Measurements from ENCODE around the gene C21orf58. TPM values are rescaled to one million over a fixed set of nuclear protein-coding genes. Genes with fewer than 3 reads are reported as not detected.

C21orf58 gene
- total RNA-seq, 1 experiment from 2014 or later: 35.1 TPM

DNA sequence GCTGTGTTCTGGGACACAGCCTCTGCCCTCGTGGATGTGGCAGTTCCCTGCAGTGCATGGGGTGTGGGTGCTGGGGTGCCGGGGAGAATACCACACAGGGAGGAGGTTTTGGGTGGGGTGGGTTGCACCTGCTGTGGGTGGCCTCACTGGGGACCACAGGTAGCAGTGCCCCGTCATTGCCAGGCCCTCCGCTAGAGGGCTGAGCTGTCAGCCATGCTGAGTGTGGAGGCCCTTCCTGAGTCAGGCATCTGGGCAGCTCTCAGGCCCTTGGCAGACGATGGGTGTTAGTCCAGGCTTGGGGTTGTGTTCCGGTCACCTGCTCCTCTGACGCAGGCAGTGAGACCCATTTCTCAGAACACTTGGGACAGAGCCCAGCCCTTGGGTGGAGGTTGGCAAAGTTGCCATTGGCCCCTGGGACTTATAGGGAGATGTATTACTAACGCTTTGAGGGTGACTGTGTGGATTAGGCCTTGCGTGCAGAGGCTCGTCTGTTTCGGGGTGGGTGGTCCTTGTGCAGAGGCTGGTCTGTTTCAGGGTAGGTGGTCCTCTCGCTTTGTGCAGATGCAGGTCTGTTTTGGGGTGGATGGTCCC lies 24.2 kb upstream of the C21orf58 start:
- Mint-ChIP-seq H3K9me3 (no peaks in the 10 kb centered on the region), H3K27ac (no peak overlapping the region), H3K4me3 (no peak overlapping the region), H3K4me1 (no peaks in the 10 kb centered on the region), H3K27me3 (ENCODE audit: low read depth) (no peaks in the 10 kb centered on the region), H3K36me3 (peaks cover 57% of the 10 kb centered on the region)
- ATAC-seq (no peak; the same call in 1 of the 2 replicates), DNase-seq (ENCODE audit: low spot score) (peak; percentile 39)
- ChIA-PET POLR2A (no interaction called here), CTCF (interaction anchor here (0.9 kb wide), 1 partner anchor 292 kb away, joined by 4 read pairs; no protein-coding TSS in a partner anchor)
- TF ChIP-seq ZNF416 (CRISPR knock-in tag; IDR thresholded peaks at IDR 0.05): no peak
- TF ChIP-seq, protein P1, sequence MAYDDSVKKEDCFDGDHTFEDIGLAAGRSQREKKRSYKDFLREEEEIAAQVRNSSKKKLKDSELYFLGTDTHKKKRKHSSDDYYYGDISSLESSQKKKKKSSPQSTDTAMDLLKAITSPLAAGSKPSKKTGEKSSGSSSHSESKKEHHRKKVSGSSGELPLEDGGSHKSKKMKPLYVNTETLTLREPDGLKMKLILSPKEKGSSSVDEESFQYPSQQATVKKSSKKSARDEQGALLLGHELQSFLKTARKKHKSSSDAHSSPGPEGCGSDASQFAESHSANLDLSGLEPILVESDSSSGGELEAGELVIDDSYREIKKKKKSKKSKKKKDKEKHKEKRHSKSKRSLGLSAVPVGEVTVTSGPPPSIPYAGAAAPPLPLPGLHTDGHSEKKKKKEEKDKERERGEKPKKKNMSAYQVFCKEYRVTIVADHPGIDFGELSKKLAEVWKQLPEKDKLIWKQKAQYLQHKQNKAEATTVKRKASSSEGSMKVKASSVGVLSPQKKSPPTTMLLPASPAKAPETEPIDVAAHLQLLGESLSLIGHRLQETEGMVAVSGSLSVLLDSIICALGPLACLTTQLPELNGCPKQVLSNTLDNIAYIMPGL (CRISPR knock-in tag; IDR thresholded peaks at IDR 0.05): no peak
- TF ChIP-seq RELA (CRISPR knock-in tag; IDR thresholded peaks at IDR 0.05; ENCODE audit: borderline replicate concordance): no peak
- no peak for TF ChIP-seq FOXP1 (CRISPR knock-in tag; IDR thresholded peaks at IDR 0.05; ENCODE audit: borderline replicate concordance)
- TF ChIP-seq, protein P2, sequence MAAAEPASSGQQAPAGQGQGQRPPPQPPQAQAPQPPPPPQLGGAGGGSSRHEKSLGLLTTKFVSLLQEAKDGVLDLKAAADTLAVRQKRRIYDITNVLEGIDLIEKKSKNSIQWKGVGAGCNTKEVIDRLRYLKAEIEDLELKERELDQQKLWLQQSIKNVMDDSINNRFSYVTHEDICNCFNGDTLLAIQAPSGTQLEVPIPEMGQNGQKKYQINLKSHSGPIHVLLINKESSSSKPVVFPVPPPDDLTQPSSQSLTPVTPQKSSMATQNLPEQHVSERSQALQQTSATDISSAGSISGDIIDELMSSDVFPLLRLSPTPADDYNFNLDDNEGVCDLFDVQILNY (CRISPR knock-in tag; IDR thresholded peaks at IDR 0.05): no peak
- no peak for TF ChIP-seq NR1H2 (CRISPR knock-in tag; IDR thresholded peaks at IDR 0.05)
- TF ChIP-seq, protein P3, sequence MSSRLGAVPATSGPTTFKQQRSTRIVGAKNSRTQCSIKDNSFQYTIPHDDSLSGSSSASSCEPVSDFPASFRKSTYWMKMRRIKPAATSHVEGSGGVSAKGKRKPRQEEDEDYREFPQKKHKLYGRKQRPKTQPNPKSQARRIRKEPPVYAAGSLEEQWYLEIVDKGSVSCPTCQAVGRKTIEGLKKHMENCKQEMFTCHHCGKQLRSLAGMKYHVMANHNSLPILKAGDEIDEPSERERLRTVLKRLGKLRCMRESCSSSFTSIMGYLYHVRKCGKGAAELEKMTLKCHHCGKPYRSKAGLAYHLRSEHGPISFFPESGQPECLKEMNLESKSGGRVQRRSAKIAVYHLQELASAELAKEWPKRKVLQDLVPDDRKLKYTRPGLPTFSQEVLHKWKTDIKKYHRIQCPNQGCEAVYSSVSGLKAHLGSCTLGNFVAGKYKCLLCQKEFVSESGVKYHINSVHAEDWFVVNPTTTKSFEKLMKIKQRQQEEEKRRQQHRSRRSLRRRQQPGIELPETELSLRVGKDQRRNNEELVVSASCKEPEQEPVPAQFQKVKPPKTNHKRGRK (CRISPR knock-in tag; IDR thresholded peaks at IDR 0.05; ENCODE audit: borderline replicate concordance): no peak
- TF ChIP-seq, protein P4, sequence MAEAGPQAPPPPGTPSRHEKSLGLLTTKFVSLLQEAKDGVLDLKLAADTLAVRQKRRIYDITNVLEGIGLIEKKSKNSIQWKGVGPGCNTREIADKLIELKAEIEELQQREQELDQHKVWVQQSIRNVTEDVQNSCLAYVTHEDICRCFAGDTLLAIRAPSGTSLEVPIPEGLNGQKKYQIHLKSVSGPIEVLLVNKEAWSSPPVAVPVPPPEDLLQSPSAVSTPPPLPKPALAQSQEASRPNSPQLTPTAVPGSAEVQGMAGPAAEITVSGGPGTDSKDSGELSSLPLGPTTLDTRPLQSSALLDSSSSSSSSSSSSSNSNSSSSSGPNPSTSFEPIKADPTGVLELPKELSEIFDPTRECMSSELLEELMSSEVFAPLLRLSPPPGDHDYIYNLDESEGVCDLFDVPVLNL (CRISPR knock-in tag; IDR thresholded peaks at IDR 0.05; ENCODE audit: borderline replicate concordance, low read depth): no peak
- TF ChIP-seq, protein P5, sequence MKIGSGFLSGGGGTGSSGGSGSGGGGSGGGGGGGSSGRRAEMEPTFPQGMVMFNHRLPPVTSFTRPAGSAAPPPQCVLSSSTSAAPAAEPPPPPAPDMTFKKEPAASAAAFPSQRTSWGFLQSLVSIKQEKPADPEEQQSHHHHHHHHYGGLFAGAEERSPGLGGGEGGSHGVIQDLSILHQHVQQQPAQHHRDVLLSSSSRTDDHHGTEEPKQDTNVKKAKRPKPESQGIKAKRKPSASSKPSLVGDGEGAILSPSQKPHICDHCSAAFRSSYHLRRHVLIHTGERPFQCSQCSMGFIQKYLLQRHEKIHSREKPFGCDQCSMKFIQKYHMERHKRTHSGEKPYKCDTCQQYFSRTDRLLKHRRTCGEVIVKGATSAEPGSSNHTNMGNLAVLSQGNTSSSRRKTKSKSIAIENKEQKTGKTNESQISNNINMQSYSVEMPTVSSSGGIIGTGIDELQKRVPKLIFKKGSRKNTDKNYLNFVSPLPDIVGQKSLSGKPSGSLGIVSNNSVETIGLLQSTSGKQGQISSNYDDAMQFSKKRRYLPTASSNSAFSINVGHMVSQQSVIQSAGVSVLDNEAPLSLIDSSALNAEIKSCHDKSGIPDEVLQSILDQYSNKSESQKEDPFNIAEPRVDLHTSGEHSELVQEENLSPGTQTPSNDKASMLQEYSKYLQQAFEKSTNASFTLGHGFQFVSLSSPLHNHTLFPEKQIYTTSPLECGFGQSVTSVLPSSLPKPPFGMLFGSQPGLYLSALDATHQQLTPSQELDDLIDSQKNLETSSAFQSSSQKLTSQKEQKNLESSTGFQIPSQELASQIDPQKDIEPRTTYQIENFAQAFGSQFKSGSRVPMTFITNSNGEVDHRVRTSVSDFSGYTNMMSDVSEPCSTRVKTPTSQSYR (CRISPR knock-in tag; IDR thresholded peaks at IDR 0.05): no peak
- TF ChIP-seq, protein P6, sequence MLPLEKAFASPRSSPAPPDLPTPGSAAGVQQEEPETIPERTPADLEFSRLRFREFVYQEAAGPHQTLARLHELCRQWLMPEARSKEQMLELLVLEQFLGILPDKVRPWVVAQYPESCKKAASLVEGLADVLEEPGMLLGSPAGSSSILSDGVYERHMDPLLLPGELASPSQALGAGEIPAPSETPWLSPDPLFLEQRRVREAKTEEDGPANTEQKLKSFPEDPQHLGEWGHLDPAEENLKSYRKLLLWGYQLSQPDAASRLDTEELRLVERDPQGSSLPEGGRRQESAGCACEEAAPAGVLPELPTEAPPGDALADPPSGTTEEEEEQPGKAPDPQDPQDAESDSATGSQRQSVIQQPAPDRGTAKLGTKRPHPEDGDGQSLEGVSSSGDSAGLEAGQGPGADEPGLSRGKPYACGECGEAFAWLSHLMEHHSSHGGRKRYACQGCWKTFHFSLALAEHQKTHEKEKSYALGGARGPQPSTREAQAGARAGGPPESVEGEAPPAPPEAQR (CRISPR knock-in tag; IDR thresholded peaks at IDR 0.05): no peak
- no peak for TF ChIP-seq NFE2L1 (CRISPR knock-in tag; IDR thresholded peaks at IDR 0.05)
- no peak for TF ChIP-seq GRHL2 (CRISPR knock-in tag; IDR thresholded peaks at IDR 0.05; ENCODE audit: insufficient replicate concordance, severe bottlenecking)

DNA sequence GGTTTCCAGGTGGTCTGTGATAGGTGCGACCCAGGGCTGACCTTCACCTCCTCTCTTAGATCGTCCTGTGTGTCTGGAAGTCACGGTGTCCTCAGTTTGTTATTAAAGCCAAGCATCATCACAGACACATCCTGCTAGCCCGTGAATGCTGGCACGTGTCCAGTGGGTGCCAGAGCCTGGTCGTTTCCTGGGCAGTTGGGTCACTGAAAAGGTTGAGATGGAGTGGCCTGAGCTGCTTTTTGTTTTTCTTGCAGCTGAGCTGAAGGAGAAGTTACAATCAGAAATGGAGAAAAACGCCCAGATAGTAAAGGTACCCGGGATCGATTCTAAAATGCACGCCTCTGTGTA lies 23.5 kb upstream of the C21orf58 start:
- ChIA-PET POLR2A (no interaction called here), CTCF (interaction anchor here (0.9 kb wide), 1 partner anchor 293 kb away, joined by 4 read pairs; no protein-coding TSS in a partner anchor)
- no peak overlapping the region for H3K27ac Mint-ChIP-seq
- H3K4me1 Mint-ChIP-seq: no peaks in the 10 kb centered on the region
- H3K9me3 Mint-ChIP-seq: no peaks in the 10 kb centered on the region
- no peak overlapping the region for H3K4me3 Mint-ChIP-seq
- H3K36me3 Mint-ChIP-seq: peaks cover 56% of the 10 kb centered on the region
- DNase-seq (ENCODE audit: low spot score) (no peak), ATAC-seq (no peak)
- H3K27me3 Mint-ChIP-seq (ENCODE audit: low read depth): no peaks in the 10 kb centered on the region
- no peak for TF ChIP-seq ZNF416 (CRISPR knock-in tag; IDR thresholded peaks at IDR 0.05)
- no peak for TF ChIP-seq RORB (CRISPR knock-in tag; IDR thresholded peaks at IDR 0.05)
- no peak for TF ChIP-seq FOXK1 (CRISPR knock-in tag; IDR thresholded peaks at IDR 0.05)
- no peak for TF ChIP-seq CREM (CRISPR knock-in tag; IDR thresholded peaks at IDR 0.05)
- TF ChIP-seq, protein P7, sequence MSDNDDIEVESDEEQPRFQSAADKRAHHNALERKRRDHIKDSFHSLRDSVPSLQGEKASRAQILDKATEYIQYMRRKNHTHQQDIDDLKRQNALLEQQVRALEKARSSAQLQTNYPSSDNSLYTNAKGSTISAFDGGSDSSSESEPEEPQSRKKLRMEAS (CRISPR knock-in tag; IDR thresholded peaks at IDR 0.05): no peak
- TF ChIP-seq TEAD1 (CRISPR knock-in tag; IDR thresholded peaks at IDR 0.05): no peak
- TF ChIP-seq ZNF423 (CRISPR knock-in tag; IDR thresholded peaks at IDR 0.05): no peak
- TF ChIP-seq ZNF396 (CRISPR knock-in tag; IDR thresholded peaks at IDR 0.05; ENCODE audit: borderline replicate concordance): no peak
- no peak for TF ChIP-seq JUN (CRISPR knock-in tag; IDR thresholded peaks at IDR 0.05)
- no peak for TF ChIP-seq GRHL2 (CRISPR knock-in tag; IDR thresholded peaks at IDR 0.05; ENCODE audit: insufficient replicate concordance, severe bottlenecking)
- no peak for TF ChIP-seq ESRRA (CRISPR knock-in tag; IDR thresholded peaks at IDR 0.05; ENCODE audit: borderline replicate concordance)
- TF ChIP-seq MYBL2 (CRISPR knock-in tag; IDR thresholded peaks at IDR 0.05): no peak
- no peak for TF ChIP-seq FOXJ3 (CRISPR knock-in tag; IDR thresholded peaks at IDR 0.05; ENCODE audit: borderline replicate concordance)
